Measurements from ENCODE around the gene KLF9.

GRCh38 chr9:70413464-70413798 lies 1.0 kb downstream of the KLF9 start:
- TF ChIP-seq CTCF (IDR thresholded peaks at IDR 0.05) (no peak), POLR2A (IDR thresholded peaks at IDR 0.05) (no peak)

Data from esophagus squamous epithelium (tissue), 4 donors.